ENCODE measurements around the gene TBC1D22A.

Gene TBC1D22A

DNA sequence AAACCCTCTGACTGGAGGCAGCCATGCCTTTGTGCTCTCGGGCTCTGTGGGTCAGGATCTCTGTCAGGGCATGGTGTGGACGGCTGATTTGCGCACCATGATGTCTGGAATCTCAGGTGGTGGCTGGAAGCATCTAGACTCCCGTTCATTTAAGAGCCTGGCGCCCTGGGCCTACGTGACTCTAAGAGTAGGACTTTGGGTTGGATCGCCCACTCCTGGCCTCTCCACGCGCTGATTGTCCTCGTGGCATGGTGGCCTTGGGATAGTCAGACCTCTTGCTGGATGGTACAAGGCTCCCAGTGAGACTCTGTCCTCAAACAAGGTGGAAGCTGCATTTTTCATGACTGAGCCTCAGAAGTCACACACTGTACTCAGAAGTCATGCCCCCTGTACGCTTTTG is 224.3 kb downstream of the TBC1D22A start:
- no peak for FAIRE-seq
- no peak for DNase-seq (ENCODE audit: low spot score)

DNA sequence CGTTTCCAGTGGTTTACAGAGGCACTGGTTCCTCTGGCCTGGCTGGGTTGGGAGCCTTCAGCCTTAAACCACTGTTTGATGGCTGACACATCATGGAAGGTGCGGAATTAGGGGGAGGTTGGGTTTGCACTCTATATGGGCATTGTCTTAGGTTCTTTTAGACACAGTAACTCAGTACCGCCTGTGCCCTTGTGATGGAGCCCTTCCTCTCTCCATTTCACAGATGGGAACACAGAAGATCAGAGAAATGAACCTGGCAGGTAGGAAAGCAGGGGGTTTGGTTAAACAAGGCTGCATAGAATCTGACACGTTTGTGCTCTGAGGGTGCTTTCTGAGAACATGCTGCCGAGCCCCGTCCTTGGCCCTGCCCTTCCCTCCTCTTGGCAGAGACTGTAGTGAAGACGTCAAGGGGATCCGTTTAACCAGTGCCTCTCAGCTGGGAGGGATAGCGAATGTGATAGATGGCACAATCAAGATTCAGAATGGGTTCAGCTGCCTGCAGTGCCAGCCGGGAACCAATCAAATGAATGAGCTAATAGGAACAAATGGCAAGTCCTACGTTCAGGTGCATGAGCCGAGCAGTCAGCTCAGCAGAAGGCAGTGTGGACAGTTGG is 228.6 kb downstream of the TBC1D22A start:
- FAIRE-seq (no peak), DNase-seq (ENCODE audit: low spot score) (no peak)

DNA sequence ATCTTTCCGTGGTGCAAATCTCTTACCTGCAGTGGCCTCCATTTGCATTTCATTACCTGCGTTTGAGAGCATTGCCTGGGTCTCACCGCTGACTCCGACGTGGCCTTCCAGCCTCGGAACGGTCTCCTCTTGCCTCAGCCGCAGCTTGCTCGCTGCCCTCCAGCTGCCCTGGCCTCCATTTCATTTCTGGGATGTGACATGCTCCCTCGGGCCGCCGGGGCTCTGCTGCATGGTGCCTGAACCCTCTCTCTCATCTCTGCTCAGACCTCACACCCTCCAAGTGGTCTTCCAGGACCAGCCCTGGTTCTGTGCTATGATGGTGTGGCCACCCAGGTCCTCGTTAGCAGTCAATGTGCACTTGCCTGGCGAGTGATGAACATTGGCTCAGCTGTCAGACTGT is 229.2 kb downstream of the TBC1D22A start:
- DNase-seq (ENCODE audit: low spot score), result no peak
- no peak for FAIRE-seq

DNA sequence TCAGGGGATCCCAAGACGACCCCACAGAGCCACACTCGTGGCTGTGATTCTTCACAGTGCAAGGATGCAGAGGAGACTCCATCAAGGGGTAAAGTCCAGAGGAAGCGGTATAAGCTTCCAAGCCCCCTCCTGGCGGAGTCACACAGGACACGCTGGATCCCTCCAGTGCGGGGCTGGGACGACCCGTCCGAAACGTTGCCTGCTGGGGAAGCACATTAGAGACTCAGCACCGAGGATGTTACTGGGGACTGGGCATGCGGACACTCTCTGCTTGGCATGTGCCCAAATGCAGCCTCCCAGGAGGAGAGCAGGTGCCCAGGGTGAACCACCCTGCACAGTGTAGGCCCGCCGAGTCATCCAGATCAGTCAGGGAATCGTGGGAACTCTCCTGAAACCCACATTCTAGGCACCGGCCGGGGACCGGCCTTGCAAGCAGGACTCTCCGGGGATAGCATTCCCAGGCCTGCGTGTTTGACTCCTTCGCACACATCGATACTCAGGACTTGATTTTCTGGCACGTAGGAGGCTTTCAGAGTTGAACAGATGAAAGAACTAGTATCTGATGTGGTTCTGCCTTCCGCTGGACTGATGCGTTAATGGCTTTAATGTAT is 229.8 kb downstream of the TBC1D22A start:
- no peak for FAIRE-seq
- DNase-seq (ENCODE audit: low spot score), result no peak

DNA sequence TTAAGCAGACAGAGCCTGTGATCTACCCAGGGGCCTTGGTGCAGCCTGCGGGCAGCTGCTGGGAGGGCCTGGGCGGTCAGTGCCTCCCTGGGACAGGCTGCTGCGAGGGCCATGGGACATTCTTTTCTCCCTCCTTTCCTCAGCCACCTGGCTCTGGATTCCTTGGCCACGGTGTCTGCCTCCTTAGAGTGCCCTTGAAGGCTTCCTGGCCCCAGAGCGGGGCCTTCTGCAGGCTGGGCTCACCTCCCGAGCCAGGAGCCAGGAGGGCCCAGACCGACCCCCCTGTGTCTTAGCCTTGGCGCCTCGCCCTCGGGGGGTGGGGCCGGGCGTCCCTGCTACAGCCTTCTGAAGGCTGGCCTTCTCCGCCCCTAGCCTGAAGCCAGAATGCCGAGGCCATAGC is 231.2 kb downstream of the TBC1D22A start:
- DNase-seq (ENCODE audit: low spot score) (no peak), FAIRE-seq (no peak)

DNA sequence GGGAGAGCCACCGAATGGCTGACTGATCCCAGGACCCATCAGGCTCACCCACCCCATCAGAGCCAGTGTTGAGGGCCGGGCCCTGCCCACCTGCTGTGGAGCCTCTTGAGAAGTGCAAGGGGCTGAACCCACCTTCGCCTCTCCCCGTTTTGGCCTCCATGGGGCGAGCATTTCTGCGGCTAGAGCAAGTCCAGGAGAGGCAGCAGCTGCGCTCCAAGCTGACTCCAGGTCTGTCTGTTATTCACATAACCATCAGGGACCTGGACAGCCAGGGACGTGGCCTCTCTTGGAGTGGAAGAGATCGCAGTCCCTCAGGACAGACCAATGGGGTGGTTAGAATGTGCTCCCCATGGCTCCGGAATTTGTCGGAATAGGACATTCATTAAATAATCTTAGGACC is 231.8 kb downstream of the TBC1D22A start:
- FAIRE-seq, result no peak
- no peak for DNase-seq (ENCODE audit: low spot score)

DNA sequence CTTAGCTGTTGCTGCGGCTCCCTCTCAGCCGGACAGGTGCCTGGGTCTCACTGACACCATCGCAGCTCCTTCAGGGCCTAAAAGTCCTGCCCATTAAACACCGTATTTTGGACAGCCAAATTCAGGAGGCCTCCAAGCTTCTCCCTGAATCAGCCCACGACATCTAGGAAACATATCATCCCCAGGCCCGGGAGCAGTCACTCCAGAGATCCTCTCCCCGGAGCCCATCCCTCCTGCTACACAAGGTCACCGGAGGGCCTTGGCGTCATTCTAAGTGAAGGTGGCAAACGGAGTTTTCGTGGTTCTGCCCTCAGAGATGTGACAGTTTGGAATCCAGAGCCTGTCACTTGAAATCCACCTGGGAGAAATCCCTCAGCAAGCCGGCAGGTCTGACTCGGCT is 232.5 kb downstream of the TBC1D22A start:
- no peak for DNase-seq (ENCODE audit: low spot score)
- no peak for FAIRE-seq

DNA sequence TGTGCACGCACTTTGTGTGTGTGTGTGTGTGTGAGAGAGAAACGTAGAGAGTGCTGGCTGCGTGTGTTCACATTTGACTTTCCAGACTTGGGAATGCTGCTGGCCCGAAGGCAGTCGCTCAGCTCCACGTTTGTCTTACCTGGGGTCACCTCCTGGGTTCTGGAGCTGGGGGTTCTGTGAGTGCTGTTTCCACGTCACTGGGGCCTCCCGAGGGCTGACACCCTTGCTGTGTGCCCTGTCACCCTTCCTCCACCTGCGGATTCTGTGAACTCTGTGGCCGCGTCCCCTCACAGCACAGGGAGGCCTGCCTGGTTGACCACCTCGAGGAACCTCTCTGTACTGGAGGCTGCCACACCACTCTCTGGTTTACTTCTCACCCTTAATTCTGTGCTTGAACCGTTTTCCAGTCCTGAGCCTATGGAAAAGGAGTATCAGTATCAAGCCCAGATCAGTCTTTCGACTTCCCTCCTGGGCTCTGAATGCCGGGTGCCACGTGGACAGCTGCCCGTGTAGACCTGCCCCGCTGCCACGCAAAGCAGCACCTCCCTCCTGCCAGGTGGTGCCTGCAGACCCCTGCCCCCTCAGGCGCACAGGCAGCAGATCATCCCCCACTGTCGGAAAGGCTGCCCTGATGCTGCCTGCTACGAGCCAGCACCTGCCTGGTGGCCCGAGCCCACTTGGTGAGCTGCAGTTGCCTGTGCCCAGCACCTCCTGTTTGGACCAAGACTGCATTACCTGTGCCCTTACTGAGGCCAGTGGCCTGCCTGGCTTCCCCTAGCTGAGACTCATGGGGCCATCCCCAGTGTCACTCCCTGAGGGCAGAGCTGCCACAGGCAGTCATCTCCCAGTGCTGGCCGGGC is 233.3 kb downstream of the TBC1D22A start:
- DNase-seq (ENCODE audit: low spot score) (no peak), FAIRE-seq (no peak)

DNA sequence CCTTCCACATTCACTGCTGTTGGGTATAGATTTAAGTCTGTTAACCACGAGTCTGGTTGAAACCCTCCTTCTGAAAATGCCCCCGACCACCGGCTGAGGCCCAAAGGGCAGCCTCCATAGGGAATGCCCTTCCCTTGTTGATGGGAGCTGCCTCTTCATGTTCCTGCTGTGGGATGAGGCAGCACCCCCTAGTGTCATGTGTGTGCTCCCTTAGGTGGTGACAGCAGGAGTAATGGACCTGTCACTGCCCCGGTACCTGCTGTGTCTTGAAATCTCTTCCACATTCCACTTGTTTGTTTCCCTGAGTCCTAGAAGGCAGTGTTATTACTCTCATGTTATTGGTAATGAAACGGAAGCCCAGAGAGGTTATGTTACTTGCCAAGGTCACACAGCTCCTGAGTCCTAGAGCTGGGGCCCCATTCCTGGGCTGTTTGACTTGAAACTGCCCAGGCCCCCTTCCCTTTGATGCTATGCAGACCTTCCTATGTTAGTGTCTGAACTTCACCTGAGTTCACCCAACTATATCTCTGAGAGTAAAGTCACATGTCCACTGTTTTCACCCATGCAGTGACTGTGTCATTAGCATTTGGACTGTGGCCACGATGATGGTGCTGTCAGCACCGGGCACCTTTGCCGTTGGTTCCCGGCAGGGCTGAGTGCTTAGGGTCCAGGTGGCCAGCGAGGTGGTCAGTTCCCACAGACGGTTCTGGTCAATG is 234.3 kb downstream of the TBC1D22A start:
- FAIRE-seq, result no peak

DNA sequence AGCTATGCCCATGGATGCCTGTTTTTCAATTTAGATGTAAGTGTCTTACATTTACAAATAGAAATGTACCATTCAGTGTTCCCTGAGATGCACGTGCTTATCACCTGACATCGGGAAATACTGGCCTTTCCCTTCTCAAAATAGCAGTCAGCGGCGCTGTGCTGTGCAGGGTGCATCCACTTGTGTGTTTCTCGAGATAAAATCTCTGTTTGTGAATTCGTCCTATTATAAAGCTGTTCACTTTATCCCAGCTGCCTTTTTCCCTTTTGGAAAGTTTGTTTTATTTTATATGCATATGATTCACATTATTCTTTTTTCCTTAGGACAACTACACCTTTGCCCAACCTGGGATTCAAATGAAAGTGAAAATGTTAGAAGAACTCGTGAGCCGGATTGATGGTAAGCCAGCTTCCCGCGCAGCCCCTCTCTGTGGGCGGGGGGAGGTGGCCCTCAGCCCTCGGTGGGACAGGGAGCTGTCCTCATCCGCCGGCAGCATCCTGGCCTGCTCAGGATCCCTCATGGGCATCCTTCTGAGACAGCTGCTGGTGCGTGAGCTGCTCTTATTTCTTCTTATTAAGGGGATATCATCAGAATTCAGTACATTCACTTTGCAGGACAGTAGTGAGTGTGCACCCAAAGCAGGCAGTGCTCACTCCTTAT is 235.0 kb downstream of the TBC1D22A start:
- DNase-seq (ENCODE audit: low spot score) (no peak), FAIRE-seq (no peak)

More for the DNA sequence above, 234.3 kb downstream of the TBC1D22A start:
- DNase-seq (ENCODE audit: low spot score), result no peak

DNA sequence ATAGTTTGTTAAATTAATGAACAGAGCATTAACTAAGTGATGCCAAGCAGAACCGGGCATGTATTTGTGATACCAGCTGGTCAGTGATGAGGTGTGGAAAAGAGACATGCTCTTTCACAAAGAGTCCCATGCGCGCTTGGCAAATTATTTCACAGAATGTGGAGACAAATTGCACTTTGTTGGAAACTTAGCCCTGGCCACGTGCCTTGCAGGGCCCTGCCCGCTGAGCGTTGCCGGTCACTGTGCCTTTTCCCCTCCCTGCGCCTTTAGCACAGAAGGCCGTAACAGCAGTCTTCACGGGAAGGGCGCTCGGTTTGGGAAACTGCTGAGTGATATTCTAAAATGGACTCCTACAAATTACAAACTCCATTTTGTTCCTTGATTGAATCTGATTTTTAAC is 235.9 kb downstream of the TBC1D22A start:
- FAIRE-seq (no peak), DNase-seq (ENCODE audit: low spot score) (no peak)

DNA sequence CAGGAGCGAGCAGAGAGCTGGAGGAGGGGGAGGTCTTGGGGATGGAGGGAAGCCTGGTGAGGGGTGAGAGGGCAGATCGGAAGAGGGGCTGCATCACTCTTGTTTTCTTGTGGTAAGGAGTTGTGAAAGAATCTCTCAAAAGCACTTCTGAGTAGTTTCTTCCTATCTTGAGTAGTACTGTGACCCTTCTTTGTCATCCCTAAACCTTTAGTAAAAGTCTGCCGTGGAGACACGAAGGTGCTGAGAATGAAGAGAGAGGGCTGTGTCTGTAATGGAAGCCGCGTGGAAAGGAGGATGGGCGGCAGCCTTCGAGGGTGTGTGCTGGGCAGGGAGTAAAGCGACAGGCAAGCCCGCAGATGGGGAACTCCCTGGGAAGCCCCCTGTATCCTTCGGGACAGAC is 237.8 kb downstream of the TBC1D22A start:
- FAIRE-seq, result no peak

DNA sequence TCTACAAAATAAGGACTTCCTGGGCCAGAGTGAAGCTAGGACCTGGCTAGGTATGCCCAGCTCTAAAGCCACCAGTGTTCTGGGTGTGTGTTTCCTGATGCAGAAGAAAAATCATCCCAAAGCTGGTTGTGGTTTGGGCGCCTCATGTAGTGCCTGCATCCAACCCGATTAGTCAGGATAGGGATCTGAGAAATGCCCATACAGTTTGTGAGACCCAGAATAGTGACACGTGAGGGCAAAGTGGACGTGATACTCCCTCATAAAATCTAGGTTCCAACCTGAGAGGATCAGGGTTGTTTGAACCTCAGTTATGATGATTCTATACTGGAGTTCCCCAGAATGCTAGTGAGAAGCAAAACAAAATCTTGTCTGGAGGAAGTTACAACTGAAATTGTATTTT is 238.4 kb downstream of the TBC1D22A start:
- FAIRE-seq (no peak), DNase-seq (ENCODE audit: low spot score) (no peak)

More for the DNA sequence above, 237.8 kb downstream of the TBC1D22A start:
- no peak for DNase-seq (ENCODE audit: low spot score)

DNA sequence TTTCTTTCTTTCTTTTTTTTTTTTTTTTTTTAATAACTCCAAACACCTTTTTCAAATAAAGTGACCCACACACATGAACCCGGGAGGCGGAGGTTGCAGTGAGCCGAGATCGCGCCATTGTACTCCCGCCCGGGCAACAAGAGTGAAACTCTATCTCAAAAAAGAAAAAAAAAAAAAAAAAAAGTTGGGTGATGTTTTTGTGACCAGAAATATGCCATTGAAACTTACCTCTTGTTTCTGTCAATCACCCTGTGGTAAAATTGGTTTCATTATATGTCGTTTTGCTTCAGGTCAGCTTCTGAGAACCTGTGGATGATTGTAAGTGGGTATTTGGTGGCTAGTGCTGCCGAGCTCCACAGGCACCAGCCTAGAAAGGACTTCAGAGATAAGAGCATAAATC is 238.8 kb downstream of the TBC1D22A start:
- no peak for DNase-seq (ENCODE audit: low spot score)
- no peak for FAIRE-seq

DNA sequence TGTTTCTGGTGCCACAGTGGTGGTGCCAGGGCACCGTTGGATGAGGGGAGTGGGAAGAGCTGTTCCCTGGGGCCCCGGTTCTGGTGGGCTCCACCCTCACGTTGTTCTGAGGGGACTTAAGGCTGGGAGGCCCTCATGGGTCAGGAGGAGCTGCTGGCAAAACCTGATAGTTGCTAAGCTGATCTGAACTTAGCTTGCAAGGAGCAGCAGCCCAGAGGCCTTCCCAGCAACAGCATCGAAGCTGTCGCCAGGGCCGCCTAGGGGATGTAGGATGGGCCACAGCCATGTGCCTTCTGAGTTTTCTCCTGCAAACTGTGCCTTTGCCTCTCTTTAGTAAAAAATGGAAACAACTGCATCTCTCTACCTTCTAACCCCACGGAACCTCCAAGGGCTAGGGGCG is 240.2 kb downstream of the TBC1D22A start:
- DNase-seq (ENCODE audit: low spot score), result no peak
- no peak for FAIRE-seq

DNA sequence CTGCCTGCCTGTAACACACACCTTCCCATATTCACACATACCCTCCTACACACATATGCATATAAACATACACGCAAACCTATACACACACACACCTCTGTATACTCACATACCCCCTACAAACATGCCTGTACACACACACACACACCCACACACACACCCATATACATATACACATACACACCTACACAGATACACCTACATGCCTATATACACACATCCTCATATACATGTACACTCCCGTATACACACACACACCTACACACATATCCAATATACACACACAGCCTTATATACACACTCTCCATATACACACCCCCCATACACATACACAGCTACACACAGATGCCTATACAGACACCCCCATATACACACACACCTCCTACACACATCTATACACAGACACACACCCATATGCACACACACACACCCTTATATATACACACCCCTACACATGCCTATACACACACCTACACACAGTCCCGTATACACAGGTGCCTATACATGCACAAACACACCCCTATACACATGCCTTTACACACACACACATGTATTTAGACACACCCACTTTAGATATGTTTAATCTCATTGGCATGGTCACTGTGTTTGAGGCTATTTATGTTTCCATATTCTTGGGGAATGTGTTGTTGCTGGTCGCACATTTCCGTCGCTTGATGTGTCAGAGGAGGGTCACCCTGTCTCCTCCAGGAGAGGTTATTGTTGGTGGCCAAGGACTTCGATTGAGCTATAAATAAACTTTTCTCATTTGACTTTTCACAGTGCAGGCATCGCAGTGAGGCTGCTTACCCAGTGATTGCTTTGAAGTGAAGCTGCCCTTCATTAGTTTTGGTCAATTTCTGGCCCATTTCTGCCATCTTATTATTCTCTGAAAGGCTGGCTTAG is 243.3 kb downstream of the TBC1D22A start:
- no peak for DNase-seq (ENCODE audit: low spot score)
- FAIRE-seq, result no peak

DNA sequence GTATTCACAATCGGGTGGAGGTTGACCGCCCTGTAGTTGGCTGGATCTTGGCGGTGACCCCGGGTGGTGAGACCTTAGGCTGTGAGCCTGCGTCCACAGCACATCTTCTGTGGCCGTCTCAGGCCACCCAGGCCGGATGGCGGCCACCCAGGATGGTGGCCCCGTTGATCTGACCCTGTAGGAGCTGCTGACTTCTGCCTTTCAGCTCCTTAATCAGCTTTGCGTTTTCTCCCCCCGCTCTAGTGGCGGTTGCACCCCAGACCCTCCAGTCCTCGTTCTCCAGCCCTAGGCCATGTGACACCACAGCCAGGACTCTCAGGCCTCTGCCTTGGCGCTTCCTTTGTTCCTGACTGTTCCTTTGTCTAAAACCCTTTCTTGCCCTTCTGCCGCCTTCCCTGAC is 244.0 kb downstream of the TBC1D22A start:
- FAIRE-seq (no peak), DNase-seq (ENCODE audit: low spot score) (no peak)

DNA sequence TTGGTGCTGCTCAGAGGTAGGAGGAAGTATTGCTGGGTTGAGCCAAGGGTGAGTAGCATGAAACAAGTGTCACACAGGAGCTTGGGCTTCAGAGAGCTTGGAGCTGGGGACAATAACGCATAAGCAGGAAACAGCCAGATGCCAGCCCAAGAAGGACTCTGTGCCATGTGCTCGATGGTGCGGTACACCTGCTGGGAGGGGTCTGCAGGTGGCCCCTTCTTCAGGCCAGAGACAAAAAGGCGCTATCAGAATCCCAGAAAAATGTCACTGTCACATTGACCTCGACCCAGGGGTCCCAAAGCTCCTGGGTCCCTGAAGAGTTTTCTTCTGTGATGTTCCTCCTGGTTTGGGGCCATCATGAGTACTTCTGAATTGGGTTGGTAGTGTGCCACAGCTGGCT is 244.4 kb downstream of the TBC1D22A start:
- FAIRE-seq (no peak), DNase-seq (ENCODE audit: low spot score) (no peak)

DNA sequence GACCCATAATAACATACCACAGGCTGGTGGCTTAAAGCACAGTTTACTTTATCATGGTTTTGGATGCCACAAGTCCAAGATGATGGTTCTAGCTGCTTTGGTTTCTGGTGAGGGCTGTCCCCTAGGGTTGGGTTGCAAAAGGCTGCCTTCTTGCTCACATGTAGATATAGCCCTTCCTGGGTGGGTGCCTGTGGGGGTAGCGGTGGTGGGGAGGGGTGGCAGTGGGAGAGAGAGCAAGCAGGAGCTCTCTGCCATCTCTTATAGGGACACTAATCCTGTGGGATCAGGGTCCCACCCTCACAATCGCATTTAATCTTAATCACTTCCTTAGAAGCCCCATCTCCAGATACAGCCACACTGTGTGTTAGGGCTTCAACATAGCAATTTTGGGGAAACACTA is 245.0 kb downstream of the TBC1D22A start:
- FAIRE-seq (no peak), DNase-seq (ENCODE audit: low spot score) (no peak)

DNA sequence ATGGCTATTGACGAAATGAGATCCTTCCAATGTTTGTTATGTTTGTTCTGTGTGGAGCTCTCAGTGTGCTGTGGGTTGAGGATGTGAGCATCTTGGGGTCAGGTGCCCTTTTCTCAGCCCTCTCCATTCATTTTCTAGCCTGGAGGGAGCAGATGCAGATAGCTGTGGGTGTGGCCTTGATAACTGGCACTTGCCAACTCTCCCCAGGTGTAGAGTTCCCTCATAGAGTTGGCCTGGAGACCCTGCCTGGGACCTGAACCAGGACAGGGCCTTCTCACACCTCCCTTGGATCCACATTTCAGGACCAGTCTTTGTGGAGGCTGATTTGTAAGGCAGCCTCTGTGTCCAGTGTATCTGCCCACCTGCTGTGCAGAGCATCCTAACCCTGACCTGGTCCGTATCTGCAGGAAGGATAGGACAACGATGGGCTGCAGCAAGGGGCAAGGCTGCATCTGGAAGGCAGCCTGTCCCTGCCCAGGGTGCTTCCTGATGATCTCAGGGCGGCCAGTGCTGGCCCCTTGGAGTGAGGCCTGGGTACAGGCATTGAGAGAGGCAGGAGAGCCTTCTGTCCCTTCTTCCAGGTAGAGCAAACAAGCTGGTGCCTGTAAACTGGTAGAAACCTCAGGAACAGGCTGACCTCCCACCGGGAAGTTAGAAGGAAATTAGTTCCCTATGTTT is 245.9 kb downstream of the TBC1D22A start:
- no peak for FAIRE-seq
- no peak for DNase-seq (ENCODE audit: low spot score)
